Ovary (tissue), 3 donors: Measurements from ENCODE around the gene RGPD3.
"Not testable (repeated sequence)": the region's sequence is repeated elsewhere in the genome, so short reads cannot be mapped to it uniquely, and the experiment has no call there.

Experiments
- POLR2A ChIP-seq: fragments of 450-650 bp; IDR thresholded peaks from one replicate; pipeline ENCODE4 v1.6.1; 2017; ENCODE audit warnings: antibody characterized with exemption, mild to moderate bottlenecking, moderate library complexity
- TF ChIP-seq, protein P1 (sequence below), 3 donors: fragments of 450-650 bp in 2 of 3; fragments of 200-600 bp in 1 of 3; IDR thresholded peaks; one replicate each; pipeline versions ENCODE4 v1.5.1 to v1.8.0; 2016 to 2022; ENCODE audit warnings: antibody characterized with exemption in 3 of 3, mild to moderate bottlenecking in 1 of 3
- donor health status: DM: no; HTN: no; CAD: no.

DNA sequence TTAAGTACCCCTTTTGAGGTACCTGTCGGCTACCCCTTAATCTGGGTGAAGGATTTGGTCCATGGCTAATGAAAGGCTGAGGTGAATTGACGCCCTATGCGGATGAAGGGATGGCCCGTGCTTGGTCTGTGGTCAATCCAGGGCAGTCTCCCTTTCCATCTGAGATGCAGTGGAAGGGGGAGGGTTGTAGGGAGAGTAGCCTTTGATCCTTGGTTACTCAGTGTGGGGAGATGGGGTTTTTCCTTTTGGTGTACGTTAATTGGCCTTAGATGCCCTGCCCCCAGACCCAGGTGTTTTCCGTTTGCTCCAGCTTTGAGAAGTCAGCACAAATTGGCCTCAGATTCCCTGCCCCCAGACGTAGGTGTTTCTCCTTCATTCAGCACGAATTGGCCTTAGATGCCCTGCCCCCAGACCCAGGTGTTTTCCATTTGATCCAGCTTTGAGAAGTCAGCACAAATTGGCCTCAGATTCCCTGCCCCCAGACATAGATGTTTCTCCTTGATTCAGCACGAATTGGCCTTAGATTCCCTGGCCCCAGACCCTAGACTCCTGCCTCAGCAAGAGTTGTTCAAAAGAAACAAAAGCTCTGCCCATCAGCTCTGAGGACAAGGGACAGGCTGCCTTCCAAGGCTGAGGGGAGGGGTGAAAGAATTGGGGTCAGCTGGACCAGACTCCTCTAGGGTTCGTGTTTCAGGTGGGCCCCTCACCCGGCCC lies 40.6 kb upstream of the RGPD3 start:
- TF ChIP-seq, protein P1, sequence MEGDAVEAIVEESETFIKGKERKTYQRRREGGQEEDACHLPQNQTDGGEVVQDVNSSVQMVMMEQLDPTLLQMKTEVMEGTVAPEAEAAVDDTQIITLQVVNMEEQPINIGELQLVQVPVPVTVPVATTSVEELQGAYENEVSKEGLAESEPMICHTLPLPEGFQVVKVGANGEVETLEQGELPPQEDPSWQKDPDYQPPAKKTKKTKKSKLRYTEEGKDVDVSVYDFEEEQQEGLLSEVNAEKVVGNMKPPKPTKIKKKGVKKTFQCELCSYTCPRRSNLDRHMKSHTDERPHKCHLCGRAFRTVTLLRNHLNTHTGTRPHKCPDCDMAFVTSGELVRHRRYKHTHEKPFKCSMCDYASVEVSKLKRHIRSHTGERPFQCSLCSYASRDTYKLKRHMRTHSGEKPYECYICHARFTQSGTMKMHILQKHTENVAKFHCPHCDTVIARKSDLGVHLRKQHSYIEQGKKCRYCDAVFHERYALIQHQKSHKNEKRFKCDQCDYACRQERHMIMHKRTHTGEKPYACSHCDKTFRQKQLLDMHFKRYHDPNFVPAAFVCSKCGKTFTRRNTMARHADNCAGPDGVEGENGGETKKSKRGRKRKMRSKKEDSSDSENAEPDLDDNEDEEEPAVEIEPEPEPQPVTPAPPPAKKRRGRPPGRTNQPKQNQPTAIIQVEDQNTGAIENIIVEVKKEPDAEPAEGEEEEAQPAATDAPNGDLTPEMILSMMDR (IDR thresholded peaks at IDR 0.05), result not testable (repeated sequence)
- not testable (repeated sequence) for TF ChIP-seq POLR2A
